ENCODE data around the gene TMED1.
"Not testable (repeated sequence)": the region's sequence is repeated elsewhere in the genome, so short reads cannot be mapped to it uniquely, and the experiment has no call there.

TMED1 gene

GRCh38 chr19:10846500-10847202 is 10.6 kb upstream of the TMED1 start:
- POLR2A ChIA-PET = no interaction called here
- TF ChIP-seq, protein P1, sequence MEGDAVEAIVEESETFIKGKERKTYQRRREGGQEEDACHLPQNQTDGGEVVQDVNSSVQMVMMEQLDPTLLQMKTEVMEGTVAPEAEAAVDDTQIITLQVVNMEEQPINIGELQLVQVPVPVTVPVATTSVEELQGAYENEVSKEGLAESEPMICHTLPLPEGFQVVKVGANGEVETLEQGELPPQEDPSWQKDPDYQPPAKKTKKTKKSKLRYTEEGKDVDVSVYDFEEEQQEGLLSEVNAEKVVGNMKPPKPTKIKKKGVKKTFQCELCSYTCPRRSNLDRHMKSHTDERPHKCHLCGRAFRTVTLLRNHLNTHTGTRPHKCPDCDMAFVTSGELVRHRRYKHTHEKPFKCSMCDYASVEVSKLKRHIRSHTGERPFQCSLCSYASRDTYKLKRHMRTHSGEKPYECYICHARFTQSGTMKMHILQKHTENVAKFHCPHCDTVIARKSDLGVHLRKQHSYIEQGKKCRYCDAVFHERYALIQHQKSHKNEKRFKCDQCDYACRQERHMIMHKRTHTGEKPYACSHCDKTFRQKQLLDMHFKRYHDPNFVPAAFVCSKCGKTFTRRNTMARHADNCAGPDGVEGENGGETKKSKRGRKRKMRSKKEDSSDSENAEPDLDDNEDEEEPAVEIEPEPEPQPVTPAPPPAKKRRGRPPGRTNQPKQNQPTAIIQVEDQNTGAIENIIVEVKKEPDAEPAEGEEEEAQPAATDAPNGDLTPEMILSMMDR (IDR thresholded peaks at IDR 0.05; ENCODE audit: insufficient read depth, low read length, missing control alignments) = no peak
- CTCF ChIA-PET = interaction anchor here (0.6 to 25.0 kb wide), 3 partner anchors 9 to 18 kb away, joined by 3 to 559 read pairs (median 3); partner anchors contain the start of genes CARM1 and TMED1
- DNase-seq (ENCODE audit: low read depth, low spot score) = no peak
- no peak overlapping the region for H3K4me3 ChIP-seq (ENCODE audit: low read depth, low read length)

DNA sequence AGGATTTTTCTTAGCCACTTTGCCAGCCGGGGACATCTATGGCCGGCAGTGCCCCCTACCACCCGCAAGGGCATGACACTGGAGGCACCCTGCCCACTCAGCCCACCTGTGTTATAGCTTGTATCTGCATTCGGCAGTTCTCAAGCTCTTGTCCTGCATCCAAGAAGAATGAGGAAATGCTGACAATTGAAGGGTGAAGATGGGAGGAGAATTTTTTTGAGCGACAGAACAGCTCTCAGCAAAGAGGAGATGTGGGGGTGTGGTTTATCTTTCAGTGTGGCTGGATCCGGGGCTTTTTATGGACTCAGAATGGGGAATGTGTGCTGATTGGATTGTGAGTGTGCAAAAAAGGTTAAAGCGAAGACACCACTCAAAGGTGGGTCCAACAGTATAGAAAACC is 6.8 kb upstream of the TMED1 start:
- DNase-seq (ENCODE audit: low read depth, low spot score) = no peak
- TF ChIP-seq, protein P1 (IDR thresholded peaks at IDR 0.05; ENCODE audit: insufficient read depth, low read length, missing control alignments) = no peak
- H3K4me3 ChIP-seq (ENCODE audit: low read depth, low read length) = no peak overlapping the region
- POLR2A ChIA-PET = interaction anchor here (0.7 kb wide), 1 partner anchor 22 kb away, joined by 3 read pairs; no protein-coding TSS in a partner anchor
- CTCF ChIA-PET = interaction anchor here (0.6 to 25.0 kb wide), 3 partner anchors 22 to 125 kb away, joined by 3 to 559 read pairs (median 5); partner anchors contain the start of genes CARM1 and DNM2

GRCh38 chr19:10839114-10840050 is 3.4 kb upstream of the TMED1 start:
- TF ChIP-seq, protein P1 (IDR thresholded peaks at IDR 0.05; ENCODE audit: insufficient read depth, low read length, missing control alignments) = no peak
- CTCF ChIA-PET = interaction anchor here (2.5 to 25.0 kb wide), 2 partner anchors 25 to 122 kb away, joined by 10 to 559 read pairs; partner anchors contain the start of genes CARM1 and DNM2
- no peak for DNase-seq (ENCODE audit: low read depth, low spot score)
- POLR2A ChIA-PET = no interaction called here
- no peak overlapping the region for H3K4me3 ChIP-seq (ENCODE audit: low read depth, low read length)

- H3K4me3 ChIP-seq (ENCODE audit: low read depth, low read length) = no peak overlapping the region
- TF ChIP-seq, protein P1 (IDR thresholded peaks at IDR 0.05; ENCODE audit: insufficient read depth, low read length, missing control alignments) = no peak
- CTCF ChIA-PET = interaction anchor here (2.5 to 25.0 kb wide), 2 partner anchors 26 to 121 kb away, joined by 10 to 559 read pairs; partner anchors contain the start of genes CARM1 and DNM2
- DNase-seq (ENCODE audit: low read depth, low spot score) = no peak
- POLR2A ChIA-PET = no interaction called here
Observed at GRCh38 chr19:10838377-10838776, 2.4 kb upstream of the TMED1 start.

DNA sequence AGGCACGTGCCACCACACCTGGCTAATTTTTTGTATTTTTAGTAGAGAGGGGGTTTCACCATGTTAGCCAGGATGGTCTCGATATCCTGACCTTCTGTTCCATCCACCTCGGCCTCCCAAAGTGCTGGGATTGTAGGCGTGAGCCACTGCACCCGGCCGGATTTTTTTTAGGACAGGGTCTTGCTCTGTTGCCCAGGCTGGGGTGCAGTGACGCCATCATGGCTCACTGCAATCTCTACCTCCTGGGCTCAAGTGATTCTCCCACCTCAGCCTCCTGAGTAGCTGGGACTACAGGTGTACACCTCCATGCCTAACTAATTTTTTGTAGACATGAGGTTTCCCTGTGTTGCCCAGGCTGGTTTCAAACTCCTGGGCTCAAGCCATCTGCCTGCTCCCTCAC is 1.6 kb upstream of the TMED1 start:
- POLR2A ChIA-PET; DNase-seq (ENCODE audit: low read depth, low spot score): not testable (repeated sequence)

DNA sequence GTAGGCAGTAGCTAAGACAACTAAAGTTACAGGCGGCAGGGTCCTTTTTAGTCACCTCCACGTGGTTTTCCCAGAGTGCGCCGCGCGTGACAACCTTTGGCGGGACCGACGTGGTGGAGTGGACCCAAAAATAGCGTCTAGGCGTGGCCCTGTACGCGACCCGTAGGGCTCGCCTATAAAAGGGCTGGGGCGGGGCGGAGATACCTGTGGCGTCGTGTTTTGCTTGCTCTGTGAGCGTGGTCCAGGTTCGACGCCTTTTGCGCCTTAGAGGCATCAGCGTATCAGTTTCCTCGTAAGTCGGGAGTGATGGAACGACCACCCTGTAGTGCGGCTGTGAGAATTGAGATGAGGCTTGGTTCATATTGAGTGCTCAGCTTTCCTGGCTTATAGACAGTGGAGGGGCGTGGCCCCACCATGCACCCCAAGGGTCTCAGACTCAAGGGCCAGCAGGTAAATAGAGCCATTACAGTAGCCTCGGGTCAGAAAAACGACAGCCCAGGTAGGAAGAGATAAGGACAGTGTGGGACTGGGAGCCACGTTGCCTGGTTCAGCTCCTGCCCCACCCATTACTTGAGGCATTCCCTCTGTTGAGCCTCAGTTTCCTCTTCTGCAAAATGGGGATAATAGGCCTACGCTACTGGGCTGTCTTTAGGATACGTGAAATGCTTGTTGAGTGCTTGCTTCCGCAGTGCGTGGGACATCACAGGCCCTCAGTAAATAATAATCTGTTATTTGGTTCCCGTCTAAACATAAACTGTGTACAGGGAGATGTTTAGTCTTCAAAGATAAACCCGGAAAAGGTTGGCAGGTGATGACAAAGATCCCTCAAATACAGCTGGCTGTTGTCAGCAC is 693 bp upstream of the TMED1 start:
- DNase-seq (ENCODE audit: low read depth, low spot score) = no peak
- TF ChIP-seq, protein P1 (IDR thresholded peaks at IDR 0.05; ENCODE audit: insufficient read depth, low read length, missing control alignments) = no peak
- POLR2A ChIA-PET = interaction anchor here (0.8 to 1.7 kb wide), 8 partner anchors 11 to 119 kb away, joined by 3 to 11 read pairs (median 6); partner anchors contain the start of gene DNM2
- peak overlapping the region; percentile 79 for H3K4me3 ChIP-seq (ENCODE audit: low read depth, low read length)
- CTCF ChIA-PET = interaction anchor here (1.0 to 25.0 kb wide), 10 partner anchors 9 to 199 kb away, joined by 3 to 559 read pairs (median 4); partner anchors contain the start of genes CARM1 and DNM2

More for the DNA sequence above, 1.6 kb upstream of the TMED1 start:
- not testable (repeated sequence) for H3K4me3 ChIP-seq (ENCODE audit: low read depth, low read length)
- CTCF ChIA-PET = interaction anchor here (1.0 to 25.0 kb wide), 3 partner anchors 8 to 27 kb away, joined by 3 to 559 read pairs (median 7); partner anchors contain the start of gene CARM1

All from AG04449 (cell line).